Measurements from ENCODE around the gene B4GALT3. TPM values are rescaled to one million over a fixed set of nuclear protein-coding genes. Genes with fewer than 3 reads are reported as not detected.

B4GALT3 gene
- total RNA-seq = 17.4 and 22.2 TPM in 2 replicates

GRCh38 chr1:161177112-161177935, at the start of gene B4GALT3:
Gene B4GALT3, minus strand, starts transcription at chr1:161177507. Its CDS starts 1,447 bp downstream, at chr1:161176060.

GRCh38 chr1:161225534-161226319, 48.4 kb upstream of the B4GALT3 start, which contains the start of gene TOMM40L:
Gene TOMM40L, plus strand, starts transcription at chr1:161226060. Its CDS starts 430 bp downstream, at chr1:161226490.

GRCh38 chr1:161215076-161215475, 37.8 kb upstream of the B4GALT3 start, which contains the start of gene FCER1G:
Gene FCER1G, plus strand, starts transcription at chr1:161215295. Its CDS starts 27 bp downstream, at chr1:161215322.

GRCh38 chr1:161201836-161202712, 24.8 kb upstream of the B4GALT3 start, which contains the start of gene NDUFS2:
Gene NDUFS2, plus strand, starts transcription at chr1:161202367. Its CDS starts 19 bp downstream, at chr1:161202386.

GRCh38 chr1:161198897-161199431, 21.7 kb upstream of the B4GALT3 start, which contains the start of gene ADAMTS4:
Gene ADAMTS4, minus strand, starts transcription at chr1:161199054. Its CDS starts 427 bp downstream, at chr1:161198627.

GRCh38 chr1:161165742-161166668, 11.3 kb downstream of the B4GALT3 start, which contains the start of gene PPOX:
Gene PPOX, plus strand, starts transcription at chr1:161166426. Its CDS starts 422 bp downstream, at chr1:161166848.

GRCh38 chr1:161159087-161159912, 18.0 kb downstream of the B4GALT3 start, which contains the start of gene USP21:
Gene USP21, plus strand, starts transcription at chr1:161159500. Its CDS starts 1,141 bp downstream, at chr1:161160641.

GRCh38 chr1:161153682-161154337, 23.5 kb downstream of the B4GALT3 start, which contains the start of gene UFC1:
Gene UFC1, plus strand, starts transcription at chr1:161153978. Its CDS starts 20 bp downstream, at chr1:161153998.

GRCh38 chr1:161132410-161133219, 44.7 kb downstream of the B4GALT3 start, which contains the start of gene DEDD:
Gene DEDD, minus strand, starts transcription at chr1:161132667. Its CDS starts 8,205 bp downstream, at chr1:161124462.

Other genes with a start within 250 kb of the B4GALT3 start
- gene ITLN2, start 222.7 kb downstream of the B4GALT3 start, total RNA-seq = not detected in 2 replicates
- gene F11R, start 156.4 kb downstream of the B4GALT3 start, total RNA-seq = 4.1 and 10.9 TPM in 2 replicates
- 14.5 and 21.0 TPM in 2 replicates for gene TSTD1, start 138.5 kb downstream of the B4GALT3 start, total RNA-seq
- gene USF1, start 131.5 kb downstream of the B4GALT3 start, total RNA-seq = 25.1 and 30.8 TPM in 2 replicates
- gene ARHGAP30, start 107.6 kb downstream of the B4GALT3 start, total RNA-seq = not detected in 2 replicates
- gene NECTIN4, start 87.9 kb downstream of the B4GALT3 start, total RNA-seq = 0.10 TPM in 1 of 2 replicates, not detected in the other
- gene KLHDC9, start 79.1 kb downstream of the B4GALT3 start, total RNA-seq = 2.0 and 2.6 TPM in 2 replicates
- gene PFDN2, start 59.5 kb downstream of the B4GALT3 start, total RNA-seq = 34.9 and 36.8 TPM in 2 replicates
- gene NIT1, start 59.4 kb downstream of the B4GALT3 start, total RNA-seq = 12.6 and 18.6 TPM in 2 replicates
- 26.5 and 28.1 TPM in 2 replicates for gene DEDD, start 44.8 kb downstream of the B4GALT3 start, total RNA-seq
- 79.6 and 90.7 TPM in 2 replicates for gene UFC1, start 23.5 kb downstream of the B4GALT3 start, total RNA-seq
- gene USP21, start 18.0 kb downstream of the B4GALT3 start, total RNA-seq = 11.8 and 16.2 TPM in 2 replicates
- 6.2 and 7.9 TPM in 2 replicates for gene PPOX, start 11.1 kb downstream of the B4GALT3 start, total RNA-seq
- 2.2 and 3.6 TPM in 2 replicates for gene ADAMTS4, start 21.5 kb upstream of the B4GALT3 start, total RNA-seq
- 73.1 and 95.8 TPM in 2 replicates for gene NDUFS2, start 24.9 kb upstream of the B4GALT3 start, total RNA-seq
- gene FCER1G, start 37.8 kb upstream of the B4GALT3 start, total RNA-seq = not detected in 2 replicates
- gene APOA2, start 46.1 kb upstream of the B4GALT3 start, total RNA-seq = not detected in 2 replicates
- 2.7 and 5.8 TPM in 2 replicates for gene TOMM40L, start 48.6 kb upstream of the B4GALT3 start, total RNA-seq
- gene NR1I3, start 60.7 kb upstream of the B4GALT3 start, total RNA-seq = not detected in 2 replicates
- not detected in 2 replicates for gene PCP4L1, start 81.2 kb upstream of the B4GALT3 start, total RNA-seq
- 0.44 and 0.50 TPM in 2 replicates for gene MPZ, start 132.5 kb upstream of the B4GALT3 start, total RNA-seq
- gene SDHC, start 136.9 kb upstream of the B4GALT3 start, total RNA-seq = 133 and 154 TPM in 2 replicates
- gene CFAP126, start 190.4 kb upstream of the B4GALT3 start, total RNA-seq = not detected in 2 replicates

Measured in cardiac ventricle fibroblast (primary cell).